ENCODE results near the gene RAP1A.

RAP1A gene

DNA sequence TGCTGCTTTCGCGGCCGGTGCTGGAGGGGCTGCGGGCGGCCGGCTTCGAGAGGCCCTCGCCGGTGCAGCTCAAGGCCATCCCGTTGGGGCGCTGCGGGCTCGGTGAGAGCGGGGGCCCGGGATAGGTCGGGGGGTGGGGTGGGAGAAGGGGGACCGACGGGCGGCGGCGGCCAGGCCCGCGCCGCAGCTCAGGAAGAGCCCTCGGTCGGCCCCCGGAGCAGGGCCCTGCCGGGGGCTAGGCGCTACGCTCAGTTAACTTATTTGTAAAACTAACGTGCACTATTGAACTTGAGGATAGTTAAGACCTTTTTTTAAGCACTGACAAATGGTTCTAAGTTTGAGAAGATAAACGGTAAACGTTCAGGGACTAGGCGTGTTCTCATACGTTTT, 136.5 kb downstream of the RAP1A start:
- H3K27me3 ChIP-seq (replicated peaks; ENCODE audit: insufficient read depth, low read length), result no peaks in the 10 kb centered on the region
- H3K4me2 ChIP-seq (ENCODE audit: low read depth, low read length), result peak overlapping the region; percentile 63
- peak overlapping the region; percentile 78 for H3K4me3 ChIP-seq (ENCODE audit: low read length)
- H3K36me3 ChIP-seq (replicated peaks; ENCODE audit: insufficient read depth, low read length), result no peaks in the 10 kb centered on the region
- peak overlapping the region; percentile 87 for H3K27ac ChIP-seq (ENCODE audit: low read length)
- peak overlapping the region; percentile 65; the same call in 1 of the 2 replicates for H2AFZ ChIP-seq (ENCODE audit: low read length)
- H4K20me1 ChIP-seq (ENCODE audit: insufficient read depth, low read length), result no peaks in the 10 kb centered on the region
- H3K9ac ChIP-seq (ENCODE audit: low read length), result peak overlapping the region; percentile 86
- no peaks in the 10 kb centered on the region for H3K9me3 ChIP-seq (replicated peaks; ENCODE audit: insufficient read depth, low read length)
- H3K9me2 ChIP-seq (replicated peaks; ENCODE audit: insufficient read depth, low read length), result no peaks in the 10 kb centered on the region
- TF ChIP-seq EZH2 (optimal IDR thresholded peaks at IDR 0.05; ENCODE audit: low read depth, low read length) (no peak), EZH2phosphoT487 (IDR thresholded peaks at IDR 0.05; ENCODE audit: low read length) (no peak)
- TF ChIP-seq, protein P1, sequence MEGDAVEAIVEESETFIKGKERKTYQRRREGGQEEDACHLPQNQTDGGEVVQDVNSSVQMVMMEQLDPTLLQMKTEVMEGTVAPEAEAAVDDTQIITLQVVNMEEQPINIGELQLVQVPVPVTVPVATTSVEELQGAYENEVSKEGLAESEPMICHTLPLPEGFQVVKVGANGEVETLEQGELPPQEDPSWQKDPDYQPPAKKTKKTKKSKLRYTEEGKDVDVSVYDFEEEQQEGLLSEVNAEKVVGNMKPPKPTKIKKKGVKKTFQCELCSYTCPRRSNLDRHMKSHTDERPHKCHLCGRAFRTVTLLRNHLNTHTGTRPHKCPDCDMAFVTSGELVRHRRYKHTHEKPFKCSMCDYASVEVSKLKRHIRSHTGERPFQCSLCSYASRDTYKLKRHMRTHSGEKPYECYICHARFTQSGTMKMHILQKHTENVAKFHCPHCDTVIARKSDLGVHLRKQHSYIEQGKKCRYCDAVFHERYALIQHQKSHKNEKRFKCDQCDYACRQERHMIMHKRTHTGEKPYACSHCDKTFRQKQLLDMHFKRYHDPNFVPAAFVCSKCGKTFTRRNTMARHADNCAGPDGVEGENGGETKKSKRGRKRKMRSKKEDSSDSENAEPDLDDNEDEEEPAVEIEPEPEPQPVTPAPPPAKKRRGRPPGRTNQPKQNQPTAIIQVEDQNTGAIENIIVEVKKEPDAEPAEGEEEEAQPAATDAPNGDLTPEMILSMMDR (IDR thresholded peaks at IDR 0.05; ENCODE audit: low read length), result no peak
- peaks cover 8% of the 10 kb centered on the region; the same call in 1 of the 2 replicates for H3K4me1 ChIP-seq (ENCODE audit: low read length)
- no peaks in the 10 kb centered on the region for H3F3A ChIP-seq (ENCODE audit: insufficient read depth, low read length)
- no peak for DNase-seq
- H3K79me2 ChIP-seq (ENCODE audit: low read length), result peaks cover 23% of the 10 kb centered on the region

DNA sequence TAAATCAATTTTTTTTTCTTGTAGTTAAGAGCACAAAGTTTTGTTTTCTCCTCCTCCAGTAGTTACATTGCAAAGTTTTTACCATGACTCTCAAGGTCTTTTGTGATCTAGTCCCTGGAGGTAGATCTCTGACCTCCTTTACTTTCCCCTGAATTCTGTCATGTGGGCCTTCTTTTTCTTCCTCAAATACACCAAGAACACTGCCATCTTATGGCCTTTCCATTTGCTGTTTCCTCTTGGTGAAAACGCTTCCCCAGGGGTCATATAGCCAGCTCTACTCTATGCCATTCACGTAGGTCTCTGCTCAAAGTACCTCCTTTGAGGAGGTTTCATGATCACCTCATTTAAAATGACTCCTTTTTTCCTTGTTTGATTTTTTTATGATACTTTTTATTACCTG, 138.8 kb downstream of the RAP1A start:
- H3K4me3 ChIP-seq (ENCODE audit: low read length), result no peak overlapping the region
- no peaks in the 10 kb centered on the region for H3K9me2 ChIP-seq (replicated peaks; ENCODE audit: insufficient read depth, low read length)
- H3F3A ChIP-seq (ENCODE audit: insufficient read depth, low read length), result no peaks in the 10 kb centered on the region
- H3K27me3 ChIP-seq (replicated peaks; ENCODE audit: insufficient read depth, low read length), result no peaks in the 10 kb centered on the region
- H3K36me3 ChIP-seq (replicated peaks; ENCODE audit: insufficient read depth, low read length), result no peaks in the 10 kb centered on the region
- H3K27ac ChIP-seq (ENCODE audit: low read length), result no peak overlapping the region
- no peak overlapping the region for H3K4me2 ChIP-seq (ENCODE audit: low read depth, low read length)
- H2AFZ ChIP-seq (ENCODE audit: low read length), result no peak overlapping the region
- TF ChIP-seq EZH2 (optimal IDR thresholded peaks at IDR 0.05; ENCODE audit: low read depth, low read length) (no peak), EZH2phosphoT487 (IDR thresholded peaks at IDR 0.05; ENCODE audit: low read length) (no peak)
- TF ChIP-seq, protein P1 (IDR thresholded peaks at IDR 0.05; ENCODE audit: low read length), result no peak
- H3K9ac ChIP-seq (ENCODE audit: low read length), result no peak overlapping the region
- H3K4me1 ChIP-seq (ENCODE audit: low read length), result no peaks in the 10 kb centered on the region
- no peaks in the 10 kb centered on the region for H4K20me1 ChIP-seq (ENCODE audit: insufficient read depth, low read length)
- no peak for DNase-seq
- peaks cover 23% of the 10 kb centered on the region for H3K79me2 ChIP-seq (ENCODE audit: low read length)
- H3K9me3 ChIP-seq (replicated peaks; ENCODE audit: insufficient read depth, low read length), result no peaks in the 10 kb centered on the region

DNA sequence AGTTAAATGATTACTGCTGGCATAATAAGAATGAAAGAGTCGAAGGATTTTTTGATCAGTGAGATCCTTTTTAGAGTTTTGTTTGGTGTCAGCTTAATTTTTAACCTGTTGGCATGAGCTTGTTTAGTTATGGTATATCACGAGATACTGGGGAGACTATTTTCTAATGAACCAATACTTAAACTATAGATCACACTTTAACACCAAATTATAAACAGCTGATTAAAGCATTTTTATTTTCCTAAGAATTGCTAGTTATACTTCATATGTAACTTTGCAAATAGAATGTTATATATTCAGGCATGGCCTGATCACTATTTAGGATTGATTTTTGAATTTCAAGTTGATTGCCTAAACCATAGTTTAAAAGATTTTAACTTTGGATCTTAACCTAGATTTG, 142.1 kb downstream of the RAP1A start:
- no peak overlapping the region for H3K4me2 ChIP-seq (ENCODE audit: low read depth, low read length)
- TF ChIP-seq, protein P1 (IDR thresholded peaks at IDR 0.05; ENCODE audit: low read length), result no peak
- TF ChIP-seq EZH2 (optimal IDR thresholded peaks at IDR 0.05; ENCODE audit: low read depth, low read length) (no peak), EZH2phosphoT487 (IDR thresholded peaks at IDR 0.05; ENCODE audit: low read length) (no peak)
- H3K4me1 ChIP-seq (ENCODE audit: low read length), result no peaks in the 10 kb centered on the region
- H3K27ac ChIP-seq (ENCODE audit: low read length), result no peak overlapping the region
- H3K9ac ChIP-seq (ENCODE audit: low read length), result no peak overlapping the region
- H3K79me2 ChIP-seq (ENCODE audit: low read length), result peaks cover 14% of the 10 kb centered on the region
- H3K36me3 ChIP-seq (replicated peaks; ENCODE audit: insufficient read depth, low read length), result no peaks in the 10 kb centered on the region
- DNase-seq, result no peak
- no peaks in the 10 kb centered on the region for H3K27me3 ChIP-seq (replicated peaks; ENCODE audit: insufficient read depth, low read length)
- no peaks in the 10 kb centered on the region for H3K9me3 ChIP-seq (replicated peaks; ENCODE audit: insufficient read depth, low read length)
- no peaks in the 10 kb centered on the region for H4K20me1 ChIP-seq (ENCODE audit: insufficient read depth, low read length)
- H3K4me3 ChIP-seq (ENCODE audit: low read length), result no peak overlapping the region
- no peaks in the 10 kb centered on the region for H3K9me2 ChIP-seq (replicated peaks; ENCODE audit: insufficient read depth, low read length)
- no peaks in the 10 kb centered on the region for H3F3A ChIP-seq (ENCODE audit: insufficient read depth, low read length)
- H2AFZ ChIP-seq (ENCODE audit: low read length), result no peak overlapping the region
